ENCODE results near the gene MYO7B.
A peak's percentile ranks its signal among the peaks of the same experiment; 100 is the strongest.

The MYO7B gene

GRCh38 chr2:127655209-127656073, 120.0 kb downstream of the MYO7B start:
- Histone ChIP-seq H3K27me3 (ENCODE audit: control insufficient read depth, insufficient read depth, low read length) (no peaks in the 10 kb centered on the region), H3K27ac (no peak overlapping the region), H3K4me1 (no peaks in the 10 kb centered on the region), H3K4me3 (ENCODE audit: low read depth, low read length) (no peak overlapping the region), H2AFZ (no peak overlapping the region), H3K9ac (no peak overlapping the region), H3K9me3 (ENCODE audit: control insufficient read depth, low read length) (no peaks in the 10 kb centered on the region), H3K79me2 (no peaks in the 10 kb centered on the region), H3K36me3 (ENCODE audit: control insufficient read depth, insufficient read depth, low read length) (no peaks in the 10 kb centered on the region), H3K4me2 (ENCODE audit: low read length) (no peak overlapping the region)
- TF ChIP-seq CTCF (IDR thresholded peaks at IDR 0.05), result no peak

GRCh38 chr2:127656569-127657231, 121.2 kb downstream of the MYO7B start:
- Histone ChIP-seq H3K4me2 (ENCODE audit: low read length) (no peak overlapping the region), H3K27ac (no peak overlapping the region), H3K27me3 (ENCODE audit: control insufficient read depth, insufficient read depth, low read length) (no peaks in the 10 kb centered on the region), H3K4me3 (ENCODE audit: low read depth, low read length) (no peak overlapping the region), H3K79me2 (no peaks in the 10 kb centered on the region), H3K9ac (no peak overlapping the region), H2AFZ (no peak overlapping the region), H3K4me1 (no peaks in the 10 kb centered on the region), H3K36me3 (ENCODE audit: control insufficient read depth, insufficient read depth, low read length) (no peaks in the 10 kb centered on the region), H3K9me3 (ENCODE audit: control insufficient read depth, low read length) (no peaks in the 10 kb centered on the region)
- no peak for TF ChIP-seq CTCF (IDR thresholded peaks at IDR 0.05)

- H3K9me3 ChIP-seq (ENCODE audit: control insufficient read depth, low read length), result no peaks in the 10 kb centered on the region
- no peak overlapping the region for H3K4me3 ChIP-seq (ENCODE audit: low read depth, low read length)
- no peak overlapping the region for H3K9ac ChIP-seq
- no peak overlapping the region for H3K4me2 ChIP-seq (ENCODE audit: low read length)
- H3K79me2 ChIP-seq, result no peaks in the 10 kb centered on the region
- no peaks in the 10 kb centered on the region for H3K4me1 ChIP-seq
- no peaks in the 10 kb centered on the region for H3K36me3 ChIP-seq (ENCODE audit: control insufficient read depth, insufficient read depth, low read length)
- no peak overlapping the region for H3K27ac ChIP-seq
- H3K27me3 ChIP-seq (ENCODE audit: control insufficient read depth, insufficient read depth, low read length), result no peaks in the 10 kb centered on the region
- no peak for TF ChIP-seq CTCF (IDR thresholded peaks at IDR 0.05)
- no peak overlapping the region for H2AFZ ChIP-seq
These were observed 121.7 kb downstream of the MYO7B start for GRCh38 chr2:127657232-127657595.

- Histone ChIP-seq H3K4me3 (ENCODE audit: low read depth, low read length) (no peak overlapping the region), H2AFZ (no peak overlapping the region), H3K4me1 (no peaks in the 10 kb centered on the region), H3K27me3 (ENCODE audit: control insufficient read depth, insufficient read depth, low read length) (no peaks in the 10 kb centered on the region), H3K27ac (peak overlapping the region; percentile 69), H3K79me2 (no peaks in the 10 kb centered on the region), H3K36me3 (ENCODE audit: control insufficient read depth, insufficient read depth, low read length) (no peaks in the 10 kb centered on the region), H3K4me2 (ENCODE audit: low read length) (no peak overlapping the region), H3K9me3 (ENCODE audit: control insufficient read depth, low read length) (no peaks in the 10 kb centered on the region), H3K9ac (no peak overlapping the region)
- TF ChIP-seq CTCF (IDR thresholded peaks at IDR 0.05), result no peak
These were observed 122.7 kb downstream of the MYO7B start for GRCh38 chr2:127658146-127658545.

All from parathyroid adenoma (tissue), 2 donors.